Astrocyte (in vitro differentiated cells and primary cell): ENCODE measurements around the gene MSANTD4.

ENCODE experiments used
- EZH2 ChIP-seq: IDR thresholded peaks from 2 replicates; pipeline ENCODE4 v1.6.1; 2012; ENCODE audit warnings: mild to moderate bottlenecking, low read length, inconsistent platforms; ENCODE audit not compliant: insufficient read depth
- TF ChIP-seq, protein P1 (sequence below): IDR thresholded peaks from 2 replicates; pipeline ENCODE4 v1.5.1; 2011; ENCODE audit warnings: low read depth, mild to moderate bottlenecking, inconsistent platforms, low read length, moderate library complexity; ENCODE audit not compliant: insufficient read depth

DNA sequence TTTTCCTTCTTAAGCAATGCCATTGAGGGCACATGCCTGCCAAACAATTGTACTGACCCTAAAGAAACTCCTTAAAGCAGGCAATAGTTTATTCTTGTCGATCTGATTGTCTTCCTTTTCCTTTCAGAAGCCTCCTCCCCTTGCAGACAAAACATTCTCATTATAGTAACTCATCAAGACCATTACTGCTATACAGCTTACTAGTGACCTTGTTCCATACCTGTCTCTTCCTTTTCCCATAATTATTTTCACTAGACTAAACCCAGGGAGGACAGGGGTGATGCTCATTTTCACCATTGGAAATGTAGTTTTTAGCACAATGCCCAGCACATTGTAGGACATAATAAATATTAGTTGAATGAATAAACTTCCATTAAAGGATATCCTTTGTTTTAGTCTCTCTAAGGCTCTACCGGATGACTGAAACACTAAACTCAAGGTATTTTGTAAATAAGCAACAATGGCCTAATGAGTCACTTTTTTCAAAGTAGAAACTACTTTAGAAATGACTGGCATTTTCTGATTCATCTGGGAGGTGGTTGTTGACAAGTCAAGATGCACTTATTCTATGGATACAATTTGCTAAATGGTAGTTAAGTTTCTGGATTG, 9.3 kb upstream of the MSANTD4 start:
- TF ChIP-seq, protein P1, sequence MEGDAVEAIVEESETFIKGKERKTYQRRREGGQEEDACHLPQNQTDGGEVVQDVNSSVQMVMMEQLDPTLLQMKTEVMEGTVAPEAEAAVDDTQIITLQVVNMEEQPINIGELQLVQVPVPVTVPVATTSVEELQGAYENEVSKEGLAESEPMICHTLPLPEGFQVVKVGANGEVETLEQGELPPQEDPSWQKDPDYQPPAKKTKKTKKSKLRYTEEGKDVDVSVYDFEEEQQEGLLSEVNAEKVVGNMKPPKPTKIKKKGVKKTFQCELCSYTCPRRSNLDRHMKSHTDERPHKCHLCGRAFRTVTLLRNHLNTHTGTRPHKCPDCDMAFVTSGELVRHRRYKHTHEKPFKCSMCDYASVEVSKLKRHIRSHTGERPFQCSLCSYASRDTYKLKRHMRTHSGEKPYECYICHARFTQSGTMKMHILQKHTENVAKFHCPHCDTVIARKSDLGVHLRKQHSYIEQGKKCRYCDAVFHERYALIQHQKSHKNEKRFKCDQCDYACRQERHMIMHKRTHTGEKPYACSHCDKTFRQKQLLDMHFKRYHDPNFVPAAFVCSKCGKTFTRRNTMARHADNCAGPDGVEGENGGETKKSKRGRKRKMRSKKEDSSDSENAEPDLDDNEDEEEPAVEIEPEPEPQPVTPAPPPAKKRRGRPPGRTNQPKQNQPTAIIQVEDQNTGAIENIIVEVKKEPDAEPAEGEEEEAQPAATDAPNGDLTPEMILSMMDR: no peak
- no peak for TF ChIP-seq EZH2
